GM19351 (cell line): Measurements from ENCODE around the gene GYS1.

Experiments
- ATAC-seq: cut with Tn5 transposase; IDR thresholded peaks from one replicate; pipeline ENCODE4 v1.9.1; 2021; ENCODE audit warnings: mild to moderate bottlenecking, moderate library complexity; ENCODE audit not compliant: unreplicated experiment

The GYS1 gene

DNA sequence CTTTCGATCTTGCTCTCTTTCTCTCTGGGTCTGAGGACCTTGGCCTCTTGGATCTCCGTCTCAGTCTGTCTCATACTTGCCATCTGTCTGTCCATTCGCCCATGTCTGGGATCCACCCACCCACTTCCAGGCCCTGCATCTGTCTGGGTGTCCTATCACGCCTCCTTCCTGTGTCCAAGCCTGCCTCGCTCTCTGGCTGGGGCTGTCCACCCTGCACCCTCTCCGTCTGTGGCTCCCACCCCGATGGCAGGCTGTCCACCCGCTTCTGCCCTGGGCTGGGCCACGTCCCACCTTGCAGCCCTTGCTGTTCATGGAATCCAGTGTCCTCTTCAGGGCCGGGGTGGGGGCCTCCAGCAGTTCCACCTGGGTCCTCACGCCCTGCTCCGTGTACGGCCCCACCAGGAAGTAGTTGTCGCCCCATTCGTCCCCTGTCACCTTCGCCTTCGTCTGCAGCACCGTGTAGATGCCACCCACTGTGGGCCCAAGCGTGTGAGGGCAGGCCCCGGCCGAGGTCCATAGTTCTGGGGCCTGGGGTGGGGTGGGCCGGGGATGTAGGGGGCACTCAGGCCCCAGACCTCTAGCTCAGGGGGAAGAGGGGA, 2.0 kb downstream of the GYS1 start:
- ATAC-seq, result no peak

GRCh38 chr19:48990400-48990799, 2.7 kb downstream of the GYS1 start:
- no peak for ATAC-seq

GRCh38 chr19:48989701-48990291, 3.3 kb downstream of the GYS1 start:
- ATAC-seq, result no peak

GRCh38 chr19:48988860-48989259, 4.2 kb downstream of the GYS1 start:
- ATAC-seq, result no peak

GRCh38 chr19:48988286-48988685, 4.8 kb downstream of the GYS1 start:
- ATAC-seq, result no peak

DNA sequence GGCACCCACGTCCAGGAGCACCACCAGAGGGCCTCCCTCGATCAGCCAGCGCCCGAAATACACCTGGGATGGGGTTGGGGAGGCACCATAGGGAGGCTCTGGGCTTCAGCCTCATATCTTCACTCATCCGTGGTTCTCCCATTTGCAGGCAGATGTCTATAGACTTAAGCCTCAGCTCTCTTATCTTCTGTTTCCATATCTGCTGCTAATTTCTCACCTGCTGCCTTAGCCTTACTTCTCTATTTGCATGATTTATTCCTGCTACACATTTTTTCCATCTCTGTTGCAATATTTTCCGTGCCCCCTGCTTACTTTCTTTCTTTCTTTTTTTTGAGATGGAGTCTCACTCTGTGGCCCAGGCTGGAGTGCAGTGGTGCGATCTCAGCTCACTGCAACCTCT, 5.8 kb downstream of the GYS1 start:
- no peak for ATAC-seq

DNA sequence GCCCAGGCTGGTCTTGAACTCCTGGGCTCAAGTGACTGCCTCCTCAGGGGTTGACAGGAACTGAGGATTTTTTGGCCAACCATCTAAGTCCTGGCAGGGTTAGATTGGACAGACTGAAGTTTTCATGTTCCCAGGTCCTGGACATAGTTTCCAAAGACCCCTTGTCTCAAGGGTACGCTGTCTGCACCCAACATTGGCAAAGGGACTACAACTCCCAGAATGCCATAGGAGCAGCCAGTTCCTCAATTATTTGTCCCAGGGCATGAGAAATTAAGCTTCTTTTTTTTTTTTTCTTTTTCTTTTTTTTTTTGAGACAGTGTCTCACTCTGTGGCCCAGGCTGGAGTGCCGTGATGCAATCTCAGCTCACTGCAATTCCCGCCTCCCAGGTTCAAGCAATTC, 6.9 kb downstream of the GYS1 start:
- no peak for ATAC-seq

DNA sequence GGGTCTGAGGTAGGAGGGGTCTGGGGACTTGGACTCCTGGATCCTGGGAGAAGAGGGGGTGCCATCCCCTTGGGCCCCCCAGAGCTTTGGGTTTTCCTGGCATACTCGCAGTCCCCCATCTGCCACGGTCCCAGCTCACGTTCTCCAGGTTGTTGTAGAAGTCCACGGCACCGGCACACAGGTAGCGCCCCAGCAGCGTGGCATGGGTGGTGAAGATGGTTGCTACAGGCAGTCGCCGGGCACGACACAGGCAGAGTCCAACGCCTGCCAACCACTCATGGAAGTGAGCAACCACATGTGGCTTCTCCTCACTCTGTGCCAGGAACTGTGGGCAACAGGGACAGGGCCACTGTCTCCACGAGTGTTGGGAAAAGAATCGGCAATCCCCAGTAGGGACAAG, 7.4 kb downstream of the GYS1 start:
- ATAC-seq, result no peak

DNA sequence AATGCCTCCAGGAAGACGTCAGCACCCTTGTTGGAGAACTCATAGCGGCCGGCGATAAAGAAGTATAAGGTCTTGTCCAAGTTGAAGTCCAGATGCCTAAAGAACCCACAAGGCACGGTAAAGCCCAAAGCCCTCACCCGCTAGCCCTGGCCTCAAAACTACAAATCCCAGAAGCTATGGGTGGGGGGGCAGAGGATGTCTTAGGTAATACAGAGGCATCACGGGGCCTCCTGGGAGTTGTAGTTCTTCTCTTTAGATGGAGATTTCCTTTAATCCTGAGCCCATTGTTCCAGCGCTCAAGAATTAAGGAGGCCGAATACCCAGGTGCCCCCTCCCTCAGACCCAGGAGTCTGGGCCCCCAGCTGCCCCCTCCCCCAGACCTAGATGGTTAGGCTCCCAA, 10.8 kb downstream of the GYS1 start:
- ATAC-seq, result no peak

GRCh38 chr19:48977061-48977460, 16.0 kb downstream of the GYS1 start:
- no peak for ATAC-seq

DNA sequence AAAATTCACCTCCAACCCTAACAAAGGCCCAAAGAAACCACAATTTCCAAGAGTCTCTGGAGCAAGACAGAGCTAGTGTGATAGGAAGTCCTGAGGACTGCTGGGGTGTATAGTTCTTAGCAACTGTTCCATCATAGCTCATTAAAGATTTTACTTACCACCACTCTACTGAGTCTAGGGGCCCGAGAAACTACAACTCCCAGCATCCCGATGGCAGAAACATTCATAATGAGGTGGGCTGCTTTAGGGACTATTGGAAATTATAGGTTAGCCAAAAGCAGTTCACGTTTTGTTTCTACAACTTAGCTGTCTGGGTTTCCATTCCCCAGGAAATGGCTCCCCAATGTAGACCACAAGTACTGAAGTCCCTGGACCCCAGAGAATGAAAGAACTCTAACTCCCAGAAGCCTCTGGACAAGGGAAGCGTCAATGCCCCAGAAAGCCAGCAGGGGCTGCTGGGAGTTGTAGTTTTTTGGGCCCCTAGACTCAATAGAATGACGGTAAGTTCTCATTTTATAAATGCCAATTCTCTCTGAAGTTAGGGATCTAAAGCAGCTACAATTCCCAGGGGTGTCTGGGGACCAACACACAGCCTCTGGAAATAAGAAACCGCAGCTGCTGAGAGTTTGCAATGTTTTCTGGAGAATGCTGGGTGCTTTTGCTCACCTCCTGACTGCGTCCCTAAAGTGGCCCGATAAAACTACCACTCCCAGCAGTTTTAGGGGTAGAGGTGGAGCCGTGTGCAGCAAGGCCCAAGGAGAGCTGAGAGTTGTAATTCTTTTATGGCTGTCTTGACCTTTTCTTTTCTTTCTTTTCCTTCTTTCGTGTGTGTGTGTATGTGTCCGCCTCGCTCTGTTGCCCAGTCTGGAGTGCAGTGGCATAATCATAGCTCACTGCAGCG, 16.9 kb downstream of the GYS1 start:
- no peak for ATAC-seq

GRCh38 chr19:48970923-48971395, 22.1 kb downstream of the GYS1 start:
- ATAC-seq, result no peak

- no peak for ATAC-seq
Observed at GRCh38 chr19:48970139-48970766, 22.9 kb downstream of the GYS1 start.

DNA sequence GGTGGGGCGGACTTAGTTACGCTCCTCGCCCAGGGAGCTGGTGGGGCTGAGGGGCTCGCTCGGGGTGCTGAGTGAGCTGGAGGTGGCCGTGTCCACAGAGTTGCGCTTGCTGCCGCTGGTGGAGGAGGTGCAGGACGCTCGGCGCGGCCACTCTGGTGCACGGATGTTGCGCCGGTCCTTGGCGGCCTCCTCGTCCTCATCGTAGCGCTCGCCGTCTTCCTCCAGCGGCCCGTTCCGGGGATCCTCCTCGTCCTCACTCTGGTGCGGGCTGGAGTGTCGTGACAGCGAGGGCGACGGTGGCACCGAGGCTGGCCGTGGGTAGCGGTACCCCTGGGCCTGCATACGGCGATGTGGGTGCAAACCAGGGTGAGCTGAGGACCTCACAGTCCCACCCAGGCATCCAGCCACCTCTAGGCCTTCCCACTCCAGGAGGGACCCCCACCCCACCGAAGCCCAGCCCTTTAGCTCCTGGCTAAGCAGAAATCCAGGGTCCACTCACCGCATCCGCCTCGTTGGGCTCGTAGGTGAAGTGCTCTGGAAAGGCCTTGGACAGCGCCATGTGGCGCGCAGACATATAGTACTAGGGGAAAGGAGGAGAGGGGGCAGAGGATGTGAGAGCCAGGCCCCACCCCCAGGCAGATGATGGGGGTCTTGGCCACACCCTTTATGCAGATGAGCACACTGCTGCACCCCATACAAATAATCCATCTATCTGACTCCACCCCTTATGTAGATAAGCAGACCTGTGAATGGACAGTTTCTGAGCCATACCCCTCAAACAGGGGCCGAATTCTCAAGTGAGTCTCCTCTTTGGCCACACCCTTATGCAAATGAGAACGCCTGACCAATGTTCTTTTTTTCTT, 23.6 kb downstream of the GYS1 start:
- no peak for ATAC-seq

- ATAC-seq, result no peak
Observed at GRCh38 chr19:48968813-48969218, 24.3 kb downstream of the GYS1 start.

DNA sequence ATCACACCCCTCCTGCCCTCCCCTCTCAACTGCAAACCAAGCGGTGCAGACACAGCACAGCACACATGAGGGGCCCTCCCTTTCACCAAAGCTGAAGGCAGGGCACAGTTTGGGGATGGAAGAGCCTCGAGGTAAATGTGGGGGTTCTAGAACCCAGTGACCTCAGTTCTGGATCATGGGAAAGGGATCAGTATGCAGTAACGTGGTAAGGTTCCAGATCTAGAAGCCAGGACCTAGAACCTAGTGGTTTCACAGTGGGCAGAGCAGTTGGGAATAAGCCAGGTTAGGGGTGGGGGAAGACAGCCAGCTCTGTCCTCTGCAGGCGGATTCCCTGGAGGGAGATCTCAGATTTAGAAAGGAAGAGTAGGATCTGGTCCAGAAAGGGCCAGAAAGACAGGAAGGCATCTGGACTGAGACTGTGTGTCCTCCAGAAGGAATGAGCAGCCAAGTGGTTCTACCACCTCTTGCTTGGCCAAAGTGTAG, 24.9 kb downstream of the GYS1 start:
- ATAC-seq, result no peak

DNA sequence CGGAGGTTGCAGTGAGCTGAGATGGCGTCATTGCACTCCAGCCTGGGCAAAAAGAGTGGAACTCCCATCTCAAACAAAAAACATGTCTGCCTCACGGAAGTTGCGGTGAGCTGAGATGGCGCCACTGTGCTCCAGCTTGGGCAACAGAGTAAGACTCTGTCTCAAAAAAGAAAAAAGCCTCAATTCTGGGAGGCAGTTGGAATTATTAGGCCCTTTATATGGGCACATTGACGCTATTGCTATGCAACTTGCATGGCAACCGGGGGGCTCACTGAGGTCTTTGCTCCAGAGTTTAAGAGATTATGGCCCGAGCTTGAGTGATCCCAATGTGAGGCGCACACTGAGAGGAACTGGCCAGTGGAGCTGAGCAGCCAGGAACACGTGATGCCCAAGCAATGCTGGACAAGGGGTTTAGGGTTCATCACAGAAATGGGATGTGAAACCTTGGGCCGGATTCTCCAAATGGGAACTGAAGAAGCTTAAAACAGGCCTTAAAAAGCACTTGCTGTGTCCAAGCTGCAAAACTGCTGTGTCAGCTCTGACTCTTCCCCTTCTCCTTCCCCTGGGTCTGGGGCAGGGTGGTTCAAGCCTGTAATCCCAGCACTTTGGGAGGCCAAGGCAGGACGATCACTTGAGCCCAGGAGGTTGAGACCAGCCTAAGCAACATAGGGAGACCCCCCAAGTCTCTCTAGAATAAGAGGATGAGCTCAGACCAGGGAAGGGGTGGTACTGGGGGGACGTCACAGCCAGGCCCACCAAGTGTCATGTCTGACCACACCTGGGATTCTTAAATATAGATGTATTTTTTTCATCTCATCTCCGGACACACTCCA, 25.5 kb downstream of the GYS1 start:
- ATAC-seq, result no peak

DNA sequence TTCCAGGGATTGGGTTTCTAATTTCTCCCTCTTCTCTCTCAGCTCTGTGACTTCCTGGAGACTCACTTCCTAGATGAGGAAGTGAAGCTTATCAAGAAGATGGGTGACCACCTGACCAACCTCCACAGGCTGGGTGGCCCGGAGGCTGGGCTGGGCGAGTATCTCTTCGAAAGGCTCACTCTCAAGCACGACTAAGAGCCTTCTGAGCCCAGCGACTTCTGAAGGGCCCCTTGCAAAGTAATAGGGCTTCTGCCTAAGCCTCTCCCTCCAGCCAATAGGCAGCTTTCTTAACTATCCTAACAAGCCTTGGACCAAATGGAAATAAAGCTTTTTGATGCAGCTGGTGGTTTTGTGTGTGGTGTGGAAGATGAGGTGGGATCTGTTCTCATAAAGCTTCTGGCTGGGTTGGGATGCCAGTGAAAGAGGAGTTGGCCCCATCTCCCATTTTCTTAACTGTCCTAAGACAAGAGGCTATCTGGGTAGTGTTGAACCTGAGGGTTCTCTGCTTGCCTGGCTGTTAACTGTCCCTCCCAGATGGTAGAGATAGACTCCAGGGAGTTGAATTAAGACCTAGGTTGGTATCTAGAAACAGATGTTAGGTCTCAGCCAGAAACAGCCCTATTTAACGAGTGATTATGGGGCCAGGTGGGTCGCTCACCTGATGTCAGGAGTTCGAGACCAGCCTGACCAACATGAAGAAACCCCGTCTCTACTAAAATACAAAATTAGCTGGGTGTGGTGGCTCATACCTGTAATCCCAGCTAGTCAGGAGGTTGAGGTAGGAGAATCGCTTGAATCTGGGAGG, 26.4 kb downstream of the GYS1 start:
- no peak for ATAC-seq
